Epithelial cell of proximal tubule (primary cell): ENCODE measurements around the gene ACTG1. TPM values are rescaled to one million over a fixed set of nuclear protein-coding genes. Genes with fewer than 3 reads are reported as not detected.

Source experiments
- DNase-seq: peaks from one replicate; pipeline ENCODE4 v3.0.0-alpha.2; 2011; ENCODE audit warnings: low read depth
- H3K4me3 ChIP-seq: 2 replicates; pipeline ENCODE4 v1.5.1; 2011; ENCODE audit warnings: low read depth, mild to moderate bottlenecking, low read length
- CTCF ChIP-seq: conservative IDR thresholded peaks from 2 replicates; pipeline ENCODE4 v1.5.1; 2012; ENCODE audit warnings: low read depth, mild to moderate bottlenecking, low read length
- total RNA-seq: library from RNA; depleted of rRNA; stranded (reverse); fragments of >200 nt; gene quantifications from 2 replicates; pipeline ENCODE4 v1.2.3, GENCODE V29; 2015

Gene ACTG1
- total RNA-seq, 1 donor from 2014 or later: 8,322 TPM

GRCh38 chr17:81550285-81550684 lies 37.7 kb upstream of the ACTG1 start:
- no peak for DNase-seq
- no peak for TF ChIP-seq CTCF

DNA sequence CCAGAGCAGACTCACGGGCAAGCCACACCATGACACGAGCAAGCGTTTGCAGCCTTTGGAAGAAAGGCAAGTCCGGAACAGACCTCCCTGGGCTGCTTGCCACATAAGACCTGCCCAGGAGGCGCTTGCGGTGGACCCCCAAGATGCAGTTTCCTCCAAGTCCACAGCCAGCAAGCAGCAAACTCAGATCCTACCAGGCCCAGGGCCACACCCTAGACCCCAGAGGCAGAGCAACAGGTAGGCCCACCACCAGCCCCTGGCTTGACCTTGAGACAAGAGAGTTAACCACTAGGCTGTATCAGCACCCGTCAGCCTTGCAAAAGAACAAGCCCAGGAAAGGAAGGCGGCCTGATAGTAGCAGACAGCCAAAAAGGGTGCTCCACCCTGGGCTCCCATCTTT lies 37.2 kb upstream of the ACTG1 start:
- DNase-seq: no peak
- TF ChIP-seq CTCF: no peak
- no peak overlapping the region for H3K4me3 ChIP-seq

More at GRCh38 chr17:81550285-81550684, 37.7 kb upstream of the ACTG1 start:
- H3K4me3 ChIP-seq: no peak overlapping the region

DNA sequence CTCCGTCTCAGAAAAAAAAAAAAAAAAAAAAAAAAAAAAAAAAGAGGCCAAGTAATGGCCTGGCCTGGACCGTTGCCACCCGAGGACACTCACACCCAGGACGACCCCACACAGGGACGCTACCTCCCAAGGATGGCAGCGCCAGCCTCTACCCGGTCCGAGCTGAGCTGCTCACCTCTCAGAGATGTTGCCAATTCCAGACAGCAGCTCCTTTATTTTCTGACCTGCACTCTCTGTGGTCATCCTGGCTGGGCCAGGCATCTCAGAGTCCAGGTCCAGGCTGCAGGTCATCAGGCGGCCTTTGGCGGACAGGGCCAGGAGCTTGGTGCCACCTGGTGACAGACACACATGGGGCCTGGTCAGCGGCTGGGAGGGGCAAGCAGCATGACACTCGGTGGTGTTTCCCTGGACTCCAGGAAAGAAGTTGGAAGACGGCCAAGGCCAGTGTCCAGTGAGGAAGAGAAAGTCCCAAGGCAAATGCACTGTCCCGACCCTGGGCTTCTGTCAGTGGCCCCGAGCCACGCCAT lies 36.5 kb upstream of the ACTG1 start:
- no peak for TF ChIP-seq CTCF
- DNase-seq: no peak
- H3K4me3 ChIP-seq: no peak overlapping the region

DNA sequence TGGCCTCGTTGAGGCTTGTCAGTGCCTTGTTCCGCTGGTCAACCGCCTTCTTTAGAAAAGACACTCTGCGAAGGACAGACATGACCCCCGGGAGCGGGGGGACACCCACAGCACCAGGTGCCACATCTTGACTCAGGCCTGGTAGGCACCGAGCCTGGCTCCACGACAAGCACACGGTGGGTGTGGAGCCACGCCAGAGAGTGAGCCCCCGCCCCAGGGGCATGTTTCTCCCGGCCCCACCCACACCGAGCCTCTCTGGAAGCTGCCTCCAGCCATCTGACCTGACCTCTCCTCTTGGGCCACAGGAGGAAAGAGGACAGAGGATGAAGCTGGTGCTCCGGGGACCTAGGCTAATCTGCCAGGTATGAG lies 35.0 kb upstream of the ACTG1 start:
- no peak for TF ChIP-seq CTCF
- DNase-seq: no peak
- H3K4me3 ChIP-seq: no peak overlapping the region

DNA sequence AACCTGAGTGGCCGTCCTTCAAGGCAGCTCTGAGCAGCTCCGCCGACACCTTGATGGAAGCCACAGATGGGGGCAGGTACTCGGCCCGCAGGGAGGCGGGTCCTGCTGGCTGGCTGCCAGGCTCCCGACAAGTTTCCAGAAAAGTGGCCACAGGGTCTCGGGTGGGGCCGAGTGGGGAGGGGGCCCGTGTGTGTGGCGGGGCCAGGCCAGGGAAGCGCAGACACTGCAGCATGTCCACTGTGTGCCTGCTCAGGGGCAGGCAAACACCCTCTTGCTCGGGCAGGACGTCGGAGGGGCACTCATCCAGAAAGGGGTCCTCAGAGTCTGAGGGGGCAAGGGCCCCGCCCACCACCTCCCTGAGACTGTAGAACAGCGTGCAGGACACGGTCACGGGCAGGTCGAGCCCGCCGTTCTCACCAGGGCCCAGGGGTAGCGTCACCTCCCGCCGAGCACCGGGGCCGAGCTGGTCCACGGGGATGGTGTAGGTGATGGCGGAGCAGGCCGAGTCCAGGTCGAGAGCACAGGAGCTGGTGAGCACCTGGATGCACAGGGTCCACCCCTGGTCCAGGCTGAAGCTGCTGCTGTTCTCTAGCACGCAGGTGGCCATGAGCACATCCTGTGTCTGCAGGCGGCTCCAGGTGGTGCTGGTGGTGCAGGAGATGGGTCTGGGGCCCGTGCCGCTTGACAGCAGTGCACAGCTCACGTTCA lies 34.5 kb upstream of the ACTG1 start:
- H3K4me3 ChIP-seq: no peak overlapping the region
- no peak for TF ChIP-seq CTCF
- DNase-seq: no peak

- no peak overlapping the region for H3K4me3 ChIP-seq
- no peak for TF ChIP-seq CTCF
- DNase-seq: no peak
These were observed 32.8 kb upstream of the ACTG1 start for GRCh38 chr17:81545160-81545949.
